C4-2B (cell line): ENCODE results near the gene RPTOR.

Experiments
- H3K27ac ChIP-seq: fragments of 450-650 bp; 2 replicates; pipeline ENCODE4 v1.5.1; 2017
- CTCF ChIP-seq: fragments of 450-650 bp; conservative IDR thresholded peaks from 2 replicates; pipeline ENCODE4 v1.5.1; 2017; ENCODE audit warnings: mild to moderate bottlenecking
- ZFX ChIP-seq: fragments of 450-650 bp; IDR thresholded peaks from 2 replicates; pipeline ENCODE4 v1.6.1; 2017

The RPTOR gene

GRCh38 chr17:80879723-80880647 is 335.3 kb downstream of the RPTOR start:
- no peak overlapping the region for H3K27ac ChIP-seq
- no peak for TF ChIP-seq CTCF
- no peak for TF ChIP-seq ZFX

- no peak overlapping the region for H3K27ac ChIP-seq
- TF ChIP-seq CTCF (no peak), ZFX (no peak)
These were observed 336.0 kb downstream of the RPTOR start for GRCh38 chr17:80880648-80880985.

- H3K27ac ChIP-seq = no peak overlapping the region
- TF ChIP-seq ZFX (no peak), CTCF (no peak)
These were observed 336.7 kb downstream of the RPTOR start for GRCh38 chr17:80881306-80881705.

- no peak for TF ChIP-seq ZFX
- no peak for TF ChIP-seq CTCF
- H3K27ac ChIP-seq = no peak overlapping the region
These were observed 337.7 kb downstream of the RPTOR start for GRCh38 chr17:80882323-80882722.

GRCh38 chr17:80882926-80883685 is 338.5 kb downstream of the RPTOR start:
- TF ChIP-seq CTCF (no peak), ZFX (no peak)
- no peak overlapping the region for H3K27ac ChIP-seq

- no peak overlapping the region for H3K27ac ChIP-seq
- TF ChIP-seq CTCF (no peak), ZFX (no peak)
These were observed 339.4 kb downstream of the RPTOR start for GRCh38 chr17:80883831-80884735.
